ENCODE results near the gene SND1. TPM values are rescaled to one million over a fixed set of nuclear protein-coding genes. Genes with fewer than 3 reads are reported as not detected.
A peak's percentile ranks its signal among the peaks of the same experiment; 100 is the strongest.
"Not testable (repeated sequence)": the region's sequence is repeated elsewhere in the genome, so short reads cannot be mapped to it uniquely, and the experiment has no call there.

The SND1 gene
- polyA plus RNA-seq, 1 donor, result 144 TPM

GRCh38 chr7:127950233-127950935 lies 298.4 kb downstream of the SND1 start:
- H3K27me3 ChIP-seq (ENCODE audit: control insufficient read depth, insufficient read depth, low read length), result no peaks in the 10 kb centered on the region
- H3K4me3 ChIP-seq (ENCODE audit: low read length), result no peak overlapping the region
- no peaks in the 10 kb centered on the region for H3K36me3 ChIP-seq (ENCODE audit: control insufficient read depth, insufficient read depth, low read length)
- DNase-seq, result no peak
- H3K4me1 ChIP-seq (ENCODE audit: control insufficient read depth, insufficient read depth, low read length), result no peaks in the 10 kb centered on the region
- no CpG with 5 or more reads among the region's 6 CpGs for WGBS (ENCODE audit: insufficient coverage, low lambda C conversion rate)
- no peak overlapping the region for H3K27ac ChIP-seq (ENCODE audit: low read length)
- no peaks in the 10 kb centered on the region for H3K9me3 ChIP-seq (ENCODE audit: control insufficient read depth, low read depth, low read length)

GRCh38 chr7:127953423-127954356 lies 301.7 kb downstream of the SND1 start:
- H3K36me3 ChIP-seq (ENCODE audit: control insufficient read depth, insufficient read depth, low read length), result no peaks in the 10 kb centered on the region
- no peaks in the 10 kb centered on the region for H3K4me1 ChIP-seq (ENCODE audit: control insufficient read depth, insufficient read depth, low read length)
- DNase-seq, result no peak
- WGBS (ENCODE audit: insufficient coverage, low lambda C conversion rate), result 80% methylated on average over 1 of the region's 5 CpGs
- H3K27ac ChIP-seq (ENCODE audit: low read length), result no peak overlapping the region
- no peaks in the 10 kb centered on the region for H3K9me3 ChIP-seq (ENCODE audit: control insufficient read depth, low read depth, low read length)
- no peak overlapping the region for H3K4me3 ChIP-seq (ENCODE audit: low read length)
- H3K27me3 ChIP-seq (ENCODE audit: control insufficient read depth, insufficient read depth, low read length), result no peaks in the 10 kb centered on the region

DNA sequence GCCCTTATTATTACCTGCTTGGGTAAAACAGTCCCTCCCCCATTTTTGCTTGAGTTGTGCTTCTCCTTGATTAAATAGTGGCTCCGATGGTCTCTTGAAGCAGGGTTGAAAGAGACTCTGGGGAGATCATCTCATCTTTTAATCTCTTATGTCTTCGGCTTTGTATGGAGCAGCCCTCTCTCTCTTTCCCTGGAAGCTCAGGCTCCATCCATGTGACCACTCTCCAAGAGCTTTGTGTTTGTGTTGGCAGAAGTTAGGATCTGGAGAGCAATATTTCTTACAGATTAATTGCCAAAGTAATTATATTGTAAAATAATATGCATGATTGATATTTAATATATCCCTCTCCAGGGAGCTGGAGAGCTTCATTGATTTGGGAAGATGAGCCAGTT lies 302.4 kb downstream of the SND1 start:
- H3K27ac ChIP-seq (ENCODE audit: low read length), result no peak overlapping the region
- 71% methylated on average over 1 of the region's 2 CpGs for WGBS (ENCODE audit: insufficient coverage, low lambda C conversion rate)

GRCh38 chr7:127955051-127955531 lies 303.1 kb downstream of the SND1 start:
- Histone ChIP-seq H3K27ac (ENCODE audit: low read length) (no peak overlapping the region), H3K36me3 (ENCODE audit: control insufficient read depth, insufficient read depth, low read length) (no peaks in the 10 kb centered on the region), H3K4me3 (ENCODE audit: low read length) (no peak overlapping the region), H3K4me1 (ENCODE audit: control insufficient read depth, insufficient read depth, low read length) (no peaks in the 10 kb centered on the region), H3K9me3 (ENCODE audit: control insufficient read depth, low read depth, low read length) (no peaks in the 10 kb centered on the region), H3K27me3 (ENCODE audit: control insufficient read depth, insufficient read depth, low read length) (no peaks in the 10 kb centered on the region)
- DNase-seq, result no peak
- no CpG with 5 or more reads among the region's 7 CpGs for WGBS (ENCODE audit: insufficient coverage, low lambda C conversion rate)

More for the DNA sequence above, 302.4 kb downstream of the SND1 start:
- Histone ChIP-seq H3K27me3 (ENCODE audit: control insufficient read depth, insufficient read depth, low read length) (no peaks in the 10 kb centered on the region), H3K4me3 (ENCODE audit: low read length) (no peak overlapping the region), H3K36me3 (ENCODE audit: control insufficient read depth, insufficient read depth, low read length) (no peaks in the 10 kb centered on the region), H3K9me3 (ENCODE audit: control insufficient read depth, low read depth, low read length) (no peaks in the 10 kb centered on the region), H3K4me1 (ENCODE audit: control insufficient read depth, insufficient read depth, low read length) (no peaks in the 10 kb centered on the region)
- no peak for DNase-seq

DNA sequence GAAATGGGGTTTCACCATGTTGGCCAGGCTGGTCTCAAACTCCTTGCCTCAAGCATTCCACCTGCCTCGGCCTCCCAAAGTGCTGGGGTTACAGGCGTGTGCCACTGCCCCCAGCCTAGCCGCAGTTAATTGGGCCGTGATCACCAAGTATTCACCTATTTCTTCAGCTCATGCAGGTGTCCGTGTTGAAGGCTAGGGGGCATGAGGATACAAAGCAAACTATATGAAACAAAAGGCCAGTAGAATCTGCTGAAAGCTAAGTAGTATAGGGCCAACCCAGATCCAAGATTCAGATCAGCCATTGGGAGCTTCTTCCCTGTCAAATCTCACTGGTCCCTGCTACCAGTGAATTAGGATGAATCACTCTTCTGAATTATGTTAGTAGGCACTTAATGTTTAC lies 305.9 kb downstream of the SND1 start:
- Histone ChIP-seq H3K36me3 (ENCODE audit: control insufficient read depth, insufficient read depth, low read length) (no peaks in the 10 kb centered on the region), H3K27me3 (ENCODE audit: control insufficient read depth, insufficient read depth, low read length) (no peaks in the 10 kb centered on the region), H3K4me1 (ENCODE audit: control insufficient read depth, insufficient read depth, low read length) (peaks cover 10% of the 10 kb centered on the region), H3K9me3 (ENCODE audit: control insufficient read depth, low read depth, low read length) (no peaks in the 10 kb centered on the region), H3K4me3 (ENCODE audit: low read length) (no peak overlapping the region), H3K27ac (ENCODE audit: low read length) (no peak overlapping the region)
- no peak for DNase-seq
- WGBS (ENCODE audit: insufficient coverage, low lambda C conversion rate), result no CpG with 5 or more reads among the region's 5 CpGs

DNA sequence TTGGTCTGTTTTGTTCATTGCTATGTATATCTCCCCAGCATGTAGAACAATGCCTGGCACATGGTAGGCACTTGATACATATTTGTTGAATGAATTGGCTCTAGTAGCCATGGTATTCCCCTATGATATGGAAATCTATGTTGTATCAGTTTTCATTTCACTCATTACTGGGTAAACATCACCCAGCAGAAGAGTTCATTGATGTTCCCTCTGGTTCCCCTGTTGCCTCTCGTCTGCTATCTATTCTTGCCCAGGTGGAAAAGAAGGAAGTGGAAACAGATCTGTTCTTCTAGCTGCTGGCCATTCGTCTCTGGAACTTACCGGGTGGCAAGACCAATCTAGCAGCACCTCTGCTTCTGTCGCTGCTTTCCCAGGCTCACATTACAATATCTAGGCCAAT lies 307.8 kb downstream of the SND1 start:
- Histone ChIP-seq H3K27me3 (ENCODE audit: control insufficient read depth, insufficient read depth, low read length) (no peaks in the 10 kb centered on the region), H3K4me3 (ENCODE audit: low read length) (no peak overlapping the region), H3K27ac (ENCODE audit: low read length) (no peak overlapping the region), H3K36me3 (ENCODE audit: control insufficient read depth, insufficient read depth, low read length) (no peaks in the 10 kb centered on the region), H3K4me1 (ENCODE audit: control insufficient read depth, insufficient read depth, low read length) (peaks cover 11% of the 10 kb centered on the region), H3K9me3 (ENCODE audit: control insufficient read depth, low read depth, low read length) (no peaks in the 10 kb centered on the region)
- no CpG with 5 or more reads among the region's 4 CpGs for WGBS (ENCODE audit: insufficient coverage, low lambda C conversion rate)
- DNase-seq, result no peak

DNA sequence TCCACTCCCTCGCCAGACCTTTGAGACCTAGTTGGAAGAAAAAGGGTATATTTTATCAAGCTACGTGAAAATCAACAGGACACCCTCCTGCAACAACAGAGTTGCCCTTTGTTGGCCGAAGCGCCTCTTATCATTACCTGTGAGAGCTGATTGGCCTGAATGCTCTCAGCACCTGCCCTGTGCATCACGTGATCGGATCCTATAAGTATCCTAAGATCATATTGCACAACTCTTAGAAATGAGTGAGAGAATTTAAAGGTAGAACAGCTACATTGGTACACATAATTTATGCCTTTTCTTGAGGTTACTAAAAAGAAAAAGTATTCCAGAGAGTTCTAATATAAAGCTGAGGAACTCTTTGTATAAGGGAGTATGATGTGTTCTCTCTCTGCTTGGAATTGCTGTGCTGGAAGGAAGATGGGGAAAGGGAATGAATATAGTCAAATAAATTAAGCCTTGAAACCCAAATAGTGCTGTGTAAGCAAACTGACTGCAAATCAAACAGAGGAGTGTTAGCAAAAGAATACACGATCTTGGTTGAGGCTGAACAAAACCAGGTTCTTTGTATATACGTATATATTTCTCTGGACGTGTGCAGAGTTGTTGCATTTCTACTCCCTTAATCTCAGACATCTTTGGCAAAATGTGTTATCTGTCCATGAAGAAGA lies 309.9 kb downstream of the SND1 start:
- no CpG with 5 or more reads among the region's 9 CpGs for WGBS (ENCODE audit: insufficient coverage, low lambda C conversion rate)
- Histone ChIP-seq H3K36me3 (ENCODE audit: control insufficient read depth, insufficient read depth, low read length) (no peaks in the 10 kb centered on the region), H3K27ac (ENCODE audit: low read length) (peak overlapping the region; percentile 65), H3K4me3 (ENCODE audit: low read length) (peak overlapping the region; percentile 12), H3K9me3 (ENCODE audit: control insufficient read depth, low read depth, low read length) (no peaks in the 10 kb centered on the region), H3K4me1 (ENCODE audit: control insufficient read depth, insufficient read depth, low read length) (peaks cover 11% of the 10 kb centered on the region), H3K27me3 (ENCODE audit: control insufficient read depth, insufficient read depth, low read length) (no peaks in the 10 kb centered on the region)
- peak; percentile 84 to 88 for DNase-seq

DNA sequence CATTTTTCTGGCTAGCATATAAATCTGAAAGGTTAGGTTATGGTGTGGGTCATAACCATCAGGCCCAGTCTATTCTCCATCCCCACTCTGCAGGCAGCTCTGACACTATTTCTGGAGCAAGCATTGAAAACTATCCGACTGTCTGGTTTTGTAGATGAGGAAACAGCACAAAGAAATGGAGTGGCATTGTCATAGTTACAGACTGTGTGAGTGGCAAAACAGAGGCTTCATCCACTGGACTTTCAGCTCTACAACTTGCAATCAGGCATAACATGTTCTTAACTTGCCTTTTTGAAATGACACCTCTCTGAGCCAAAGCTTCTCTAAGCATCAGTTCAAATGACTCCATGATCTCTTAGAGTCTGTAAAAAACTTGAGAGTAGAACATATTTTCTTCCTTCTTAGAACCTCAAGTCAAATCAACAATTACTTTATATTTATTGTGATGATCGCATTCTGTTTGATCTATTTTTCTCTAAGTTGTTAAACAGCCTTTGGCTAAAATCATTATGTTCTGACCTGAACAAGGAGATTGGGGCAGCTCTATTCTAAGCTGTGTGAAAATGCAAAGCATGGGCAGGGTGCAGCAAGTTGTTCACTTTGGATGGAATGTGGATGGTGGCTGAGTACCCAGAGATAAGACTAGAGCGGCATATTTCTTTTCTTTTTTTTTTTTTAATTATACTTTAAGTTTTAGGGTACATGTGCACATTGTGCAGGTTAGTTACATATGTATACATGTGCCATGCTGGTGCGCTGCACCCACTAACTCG lies 310.8 kb downstream of the SND1 start:
- no peak overlapping the region for H3K27ac ChIP-seq (ENCODE audit: low read length)
- 100% methylated on average over 1 of the region's 5 CpGs for WGBS (ENCODE audit: insufficient coverage, low lambda C conversion rate)

GRCh38 chr7:127963850-127964249 lies 311.9 kb downstream of the SND1 start:
- H3K27ac ChIP-seq (ENCODE audit: low read length); H3K27me3 ChIP-seq (ENCODE audit: control insufficient read depth, insufficient read depth, low read length); DNase-seq; H3K4me3 ChIP-seq (ENCODE audit: low read length); H3K9me3 ChIP-seq (ENCODE audit: control insufficient read depth, low read depth, low read length); H3K36me3 ChIP-seq (ENCODE audit: control insufficient read depth, insufficient read depth, low read length): not testable (repeated sequence)
- WGBS (ENCODE audit: insufficient coverage, low lambda C conversion rate), result no CpG with 5 or more reads among the region's 1 CpG
- peaks cover 11% of the 10 kb centered on the region for H3K4me1 ChIP-seq (ENCODE audit: control insufficient read depth, insufficient read depth, low read length)

More for the DNA sequence above, 310.8 kb downstream of the SND1 start:
- DNase-seq, result peak in 1 of 2 donors; percentile 40
- Histone ChIP-seq H3K27me3 (ENCODE audit: control insufficient read depth, insufficient read depth, low read length) (no peaks in the 10 kb centered on the region), H3K36me3 (ENCODE audit: control insufficient read depth, insufficient read depth, low read length) (no peaks in the 10 kb centered on the region), H3K4me3 (ENCODE audit: low read length) (no peak overlapping the region), H3K4me1 (ENCODE audit: control insufficient read depth, insufficient read depth, low read length) (peaks cover 11% of the 10 kb centered on the region), H3K9me3 (ENCODE audit: control insufficient read depth, low read depth, low read length) (no peaks in the 10 kb centered on the region)

Measured in large intestine (tissue), 3 donors.